Kidney epithelial cell (primary cell): ENCODE measurements around the gene IRGC. TPM values are rescaled to one million over a fixed set of nuclear protein-coding genes. Genes with fewer than 3 reads are reported as not detected.
"Not testable (repeated sequence)": the region's sequence is repeated elsewhere in the genome, so short reads cannot be mapped to it uniquely, and the experiment has no call there.

ENCODE experiments used
- DNase-seq: peaks from one replicate; pipeline ENCODE4 v3.0.0-alpha.2; 2010; ENCODE audit warnings: low read depth
- H3K27me3 ChIP-seq: 2 replicates; pipeline ENCODE4 v1.6.0; 2011; ENCODE audit warnings: low read length; ENCODE audit not compliant: control insufficient read depth, insufficient read depth
- H3K36me3 ChIP-seq: 2 replicates; pipeline ENCODE4 v1.5.1; 2011; ENCODE audit warnings: low read length; ENCODE audit not compliant: control insufficient read depth, insufficient read depth
- H3K4me3 ChIP-seq: 2 replicates; pipeline ENCODE4 v1.5.1; 2011; ENCODE audit warnings: low read depth, mild to moderate bottlenecking, control low read depth, low read length
- total RNA-seq: library from RNA; depleted of rRNA; stranded (reverse); fragments of >200 nt; gene quantifications from 2 replicates; pipeline ENCODE4 v1.2.3, GENCODE V29; 2015
- TF ChIP-seq, protein P1 (sequence below): IDR thresholded peaks from 2 replicates; pipeline ENCODE4 v1.5.1; 2011; ENCODE audit warnings: mild to moderate bottlenecking, moderate library complexity, low read length, control low read depth, inconsistent platforms; ENCODE audit not compliant: insufficient read depth, poor library complexity, severe bottlenecking

The IRGC gene
- total RNA-seq, 1 donor from 2014 or later: not detected

DNA sequence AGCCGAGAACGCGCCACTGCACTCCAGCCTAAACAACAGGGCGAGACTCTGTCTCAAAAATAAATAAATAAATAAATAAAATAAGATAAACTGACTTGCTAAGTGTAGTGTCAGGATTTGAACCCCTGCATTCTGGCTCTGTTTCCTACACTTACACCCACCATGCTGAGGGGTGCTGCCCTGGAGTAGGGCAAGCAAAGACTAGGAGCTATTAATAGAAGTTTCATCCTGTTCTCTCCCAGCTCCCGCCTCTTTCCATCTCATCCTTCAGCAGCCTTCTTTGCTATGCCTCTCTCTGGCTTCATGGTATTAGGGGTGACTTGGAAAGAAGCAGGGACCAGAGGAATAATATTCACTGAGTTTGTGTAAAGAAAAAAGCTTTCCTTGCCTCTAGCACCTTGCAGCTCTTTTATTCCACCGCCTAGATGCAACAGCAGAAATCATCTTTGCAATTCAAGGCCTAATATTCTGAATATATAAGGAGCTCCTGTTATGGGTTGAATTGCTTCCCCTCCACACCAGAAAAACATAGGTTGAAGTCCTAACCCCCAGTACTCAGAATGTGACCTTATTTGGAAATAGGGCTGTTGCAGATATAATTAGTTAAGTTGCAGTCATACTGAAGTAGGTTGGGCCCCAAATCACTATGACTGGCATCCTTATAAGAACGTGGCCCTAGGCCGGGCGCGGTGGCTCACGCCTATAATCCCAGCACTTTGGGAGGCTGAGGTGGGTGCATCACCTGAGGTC lies 37.2 kb upstream of the IRGC start:
- H3K27me3 ChIP-seq: no peaks in the 10 kb centered on the region
- TF ChIP-seq, protein P1, sequence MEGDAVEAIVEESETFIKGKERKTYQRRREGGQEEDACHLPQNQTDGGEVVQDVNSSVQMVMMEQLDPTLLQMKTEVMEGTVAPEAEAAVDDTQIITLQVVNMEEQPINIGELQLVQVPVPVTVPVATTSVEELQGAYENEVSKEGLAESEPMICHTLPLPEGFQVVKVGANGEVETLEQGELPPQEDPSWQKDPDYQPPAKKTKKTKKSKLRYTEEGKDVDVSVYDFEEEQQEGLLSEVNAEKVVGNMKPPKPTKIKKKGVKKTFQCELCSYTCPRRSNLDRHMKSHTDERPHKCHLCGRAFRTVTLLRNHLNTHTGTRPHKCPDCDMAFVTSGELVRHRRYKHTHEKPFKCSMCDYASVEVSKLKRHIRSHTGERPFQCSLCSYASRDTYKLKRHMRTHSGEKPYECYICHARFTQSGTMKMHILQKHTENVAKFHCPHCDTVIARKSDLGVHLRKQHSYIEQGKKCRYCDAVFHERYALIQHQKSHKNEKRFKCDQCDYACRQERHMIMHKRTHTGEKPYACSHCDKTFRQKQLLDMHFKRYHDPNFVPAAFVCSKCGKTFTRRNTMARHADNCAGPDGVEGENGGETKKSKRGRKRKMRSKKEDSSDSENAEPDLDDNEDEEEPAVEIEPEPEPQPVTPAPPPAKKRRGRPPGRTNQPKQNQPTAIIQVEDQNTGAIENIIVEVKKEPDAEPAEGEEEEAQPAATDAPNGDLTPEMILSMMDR: no peak
- DNase-seq: no peak
- H3K4me3 ChIP-seq: no peak overlapping the region
- no peaks in the 10 kb centered on the region for H3K36me3 ChIP-seq

DNA sequence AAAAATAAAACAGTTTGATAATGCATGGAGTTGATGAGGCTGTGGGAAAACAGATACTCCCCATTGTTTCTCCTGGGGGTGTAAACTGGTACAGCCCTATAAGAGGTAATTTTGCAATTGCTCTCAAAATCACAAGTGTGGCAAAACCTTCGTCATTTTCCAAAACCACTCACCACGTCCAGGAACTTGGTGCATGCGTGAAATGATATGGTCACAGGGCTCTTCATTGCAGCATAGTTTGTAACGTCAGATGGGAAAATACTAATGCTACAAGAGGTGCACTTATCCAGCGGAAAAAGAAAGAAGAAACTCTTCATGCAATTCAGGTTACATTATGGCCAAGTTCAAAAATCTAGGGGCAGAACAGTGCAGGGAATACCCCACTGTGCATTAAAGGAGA lies 34.1 kb upstream of the IRGC start:
- Histone ChIP-seq H3K27me3 (no peaks in the 10 kb centered on the region), H3K36me3 (no peaks in the 10 kb centered on the region), H3K4me3 (no peak overlapping the region)
- no peak for DNase-seq
- TF ChIP-seq, protein P1: no peak

GRCh38 chr19:43682269-43682668 lies 33.6 kb upstream of the IRGC start:
- not testable (repeated sequence) for H3K36me3 ChIP-seq, H3K27me3 ChIP-seq, DNase-seq, H3K4me3 ChIP-seq

GRCh38 chr19:43682824-43683661 lies 32.8 kb upstream of the IRGC start:
- Histone ChIP-seq H3K36me3 (no peaks in the 10 kb centered on the region), H3K27me3 (no peaks in the 10 kb centered on the region), H3K4me3 (no peak overlapping the region)
- DNase-seq: no peak
- TF ChIP-seq, protein P1: no peak

- Histone ChIP-seq H3K27me3 (no peaks in the 10 kb centered on the region), H3K36me3 (no peaks in the 10 kb centered on the region), H3K4me3 (no peak overlapping the region)
- DNase-seq: no peak
- TF ChIP-seq, protein P1: no peak
Observed at GRCh38 chr19:43683905-43684304, 32.0 kb upstream of the IRGC start.

DNA sequence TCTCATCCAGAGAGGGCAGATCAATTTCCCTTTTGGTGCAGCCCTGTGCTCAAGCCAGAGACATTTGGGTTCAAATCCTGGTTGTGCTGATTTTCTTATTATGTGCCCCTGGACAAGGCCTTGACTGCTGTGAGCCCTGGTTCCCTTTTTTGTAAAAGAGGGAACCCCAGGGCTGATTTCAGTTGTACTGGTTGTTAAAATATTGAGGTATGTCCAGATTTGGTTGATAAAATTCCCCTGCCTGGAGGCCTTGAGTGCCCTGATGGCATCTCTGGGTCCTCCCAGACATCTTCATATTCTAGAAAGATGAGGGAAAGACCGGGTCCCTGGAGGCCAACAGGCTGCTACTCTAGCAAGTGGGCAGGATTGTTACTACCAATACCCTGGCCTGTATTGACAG lies 31.6 kb upstream of the IRGC start:
- H3K36me3 ChIP-seq: no peaks in the 10 kb centered on the region
- TF ChIP-seq, protein P1: no peak
- no peak for DNase-seq

More for the DNA sequence above, 31.6 kb upstream of the IRGC start:
- H3K27me3 ChIP-seq: no peaks in the 10 kb centered on the region
- no peak overlapping the region for H3K4me3 ChIP-seq
